ENCODE measurements around the gene MAP1B.

DNA sequence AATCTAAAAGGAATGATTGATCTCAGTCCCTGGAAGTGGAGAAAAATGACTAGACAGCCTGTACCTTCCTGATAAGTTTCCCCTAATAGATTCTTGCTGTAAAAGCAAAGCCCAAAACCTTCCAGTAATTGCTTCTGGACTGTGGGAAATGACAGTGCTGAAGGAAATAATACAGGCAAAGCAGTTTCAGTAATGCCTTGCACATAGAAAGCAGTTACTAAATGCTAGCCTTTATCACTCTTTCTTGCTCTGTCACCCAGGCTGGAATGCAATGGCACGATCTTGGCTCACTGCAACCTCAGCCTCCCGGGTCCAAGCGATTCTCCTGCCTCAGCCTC lies 50.3 kb downstream of the MAP1B start:
- TF ChIP-seq POLR2AphosphoS5 (IDR thresholded peaks at IDR 0.05) (no peak), POLR2A (IDR thresholded peaks at IDR 0.05) (no peak)

Measured in transverse colon (tissue), 3 donors.